ENCODE data around the gene CATSPER2. TPM values are rescaled to one million over a fixed set of nuclear protein-coding genes. Genes with fewer than 3 reads are reported as not detected.
"Not testable (repeated sequence)": the region's sequence is repeated elsewhere in the genome, so short reads cannot be mapped to it uniquely, and the experiment has no call there.

Gene CATSPER2
- total RNA-seq, 1 donor from 2014 or later: 1.8 TPM

GRCh38 chr15:43599131-43599530, 49.5 kb downstream of the CATSPER2 start:
- DNase-seq (ENCODE audit: low spot score); ATAC-seq: not testable (repeated sequence)

DNA sequence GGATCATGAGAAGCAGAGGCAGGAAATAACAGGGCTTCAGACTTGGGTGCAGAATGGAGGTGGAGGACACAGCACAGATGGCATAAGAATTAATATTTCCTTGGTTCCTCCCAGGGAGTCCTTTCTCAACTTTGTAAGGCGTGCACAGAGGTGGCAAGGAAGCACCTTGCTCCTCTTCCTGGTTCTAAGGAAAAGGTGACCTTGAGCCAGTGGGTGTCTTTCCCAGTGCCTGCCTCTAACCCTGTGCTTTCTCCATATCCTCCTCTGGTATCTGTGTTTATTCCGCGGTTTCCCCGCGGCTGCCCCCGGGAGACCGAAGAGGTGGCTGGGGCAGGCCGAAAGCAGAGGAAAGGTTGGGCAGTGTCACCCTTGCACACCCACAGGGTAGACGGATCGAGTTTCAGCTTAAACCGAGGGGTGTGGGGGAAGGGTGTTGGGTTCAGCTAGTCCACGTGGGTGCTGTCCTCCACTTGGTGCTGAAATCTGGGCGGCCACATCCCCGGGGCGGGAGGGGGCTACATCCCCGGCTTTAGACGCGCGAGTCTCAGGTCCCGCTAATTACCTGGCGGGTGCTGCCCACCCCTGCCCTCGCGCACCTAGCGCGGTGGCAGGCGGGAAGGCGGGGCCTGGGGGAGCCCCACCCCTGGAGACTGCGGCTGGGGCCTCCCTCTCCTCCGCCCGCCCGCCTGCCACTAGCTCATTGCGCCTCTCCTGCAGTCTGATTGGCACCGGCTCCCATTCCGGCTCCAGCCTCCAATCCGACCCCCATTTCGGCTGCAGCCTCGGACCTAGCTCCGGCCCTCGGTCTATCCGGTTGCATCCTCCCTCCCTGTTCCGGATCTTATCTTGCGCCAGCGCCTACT, 55.1 kb downstream of the CATSPER2 start, which contains the start of gene CKMT1B:
CKMT1B (plus strand) TSS at position 700 of the 863 bp plus-strand sequence. CDS start 192 bp downstream, outside the sequence.
- DNase-seq (ENCODE audit: low spot score): not testable (repeated sequence)
- ATAC-seq: peak; percentile 27

- DNase-seq (ENCODE audit: low spot score); ATAC-seq: not testable (repeated sequence)
Observed at GRCh38 chr15:43592841-43593240, 55.8 kb downstream of the CATSPER2 start.

GRCh38 chr15:43589778-43590466, 58.7 kb downstream of the CATSPER2 start, which contains the start of gene PPIP5K1:
Gene PPIP5K1 (minus strand): TSS chr15:43590208. CDS start chr15:43584504, 5,704 bp downstream.
- ATAC-seq: peak; percentile 99
- not testable (repeated sequence) for DNase-seq (ENCODE audit: low spot score)

Other genes with a start within 250 kb of the CATSPER2 start
- 5.8 TPM for gene TP53BP1, start 155.7 kb downstream of the CATSPER2 start, total RNA-seq
- 0.23 TPM for gene MAP1A, start 131.2 kb downstream of the CATSPER2 start, total RNA-seq
- 20.6 TPM for gene PPIP5K1, start 58.6 kb downstream of the CATSPER2 start, total RNA-seq
- 0.55 TPM for gene CKMT1B, start 54.8 kb downstream of the CATSPER2 start, total RNA-seq
- gene STRC, start 30.0 kb downstream of the CATSPER2 start, total RNA-seq: 0.53 TPM
- not detected for gene CKMT1A, start 45.0 kb upstream of the CATSPER2 start, total RNA-seq
- 425 TPM for gene PDIA3, start 97.6 kb upstream of the CATSPER2 start, total RNA-seq
- gene ELL3, start 128.1 kb upstream of the CATSPER2 start, total RNA-seq: 2.4 TPM
- gene SERF2, start 143.5 kb upstream of the CATSPER2 start, total RNA-seq: 515 TPM
- 0.18 TPM for gene SERINC4, start 151.4 kb upstream of the CATSPER2 start, total RNA-seq
- gene HYPK, start 151.8 kb upstream of the CATSPER2 start, total RNA-seq: 8.6 TPM
- gene MFAP1, start 175.8 kb upstream of the CATSPER2 start, total RNA-seq: 7.0 TPM
- gene WDR76, start 178.2 kb upstream of the CATSPER2 start, total RNA-seq: 0.86 TPM